AG09309 (cell line): ENCODE results near the gene HMSD.
A peak's percentile ranks its signal among the peaks of the same experiment; 100 is the strongest.

ENCODE experiments used
- DNase-seq: peaks from one replicate; pipeline ENCODE4 v3.0.0-alpha.2; 2010; ENCODE audit warnings: low read depth
- H3K4me3 ChIP-seq: 2 replicates; pipeline ENCODE4 v1.5.1; 2011; ENCODE audit warnings: mild to moderate bottlenecking, low read depth, low read length, moderate library complexity; ENCODE audit not compliant: control insufficient read depth
- TF ChIP-seq, protein P1 (sequence below): IDR thresholded peaks from 2 replicates; pipeline ENCODE4 v1.5.1; 2011; ENCODE audit warnings: mild to moderate bottlenecking, low read depth, low read length, inconsistent platforms; ENCODE audit not compliant: insufficient read depth, control insufficient read depth; ENCODE audit errors: missing control alignments

Gene HMSD

DNA sequence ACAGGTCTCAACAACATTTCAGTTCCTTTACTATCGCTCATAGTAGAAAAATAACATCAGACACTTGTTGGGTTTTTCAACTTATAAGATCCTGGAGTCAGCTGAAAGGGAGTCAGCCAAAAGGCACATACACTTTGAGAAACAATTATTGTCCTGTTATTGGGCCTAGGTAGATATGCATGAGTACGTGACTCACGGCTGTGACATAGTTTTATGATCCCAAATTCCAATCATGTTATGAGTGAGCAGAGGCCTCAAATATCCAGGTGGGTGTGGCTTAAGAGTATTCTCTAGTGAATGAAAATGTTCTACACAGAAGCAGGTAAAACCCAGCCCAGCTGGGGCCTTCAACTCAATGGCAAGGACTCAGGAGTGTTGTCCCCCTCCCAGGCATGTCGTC is 47.9 kb downstream of the HMSD start:
- H3K4me3 ChIP-seq, result no peak overlapping the region
- DNase-seq, result no peak
- TF ChIP-seq, protein P1, sequence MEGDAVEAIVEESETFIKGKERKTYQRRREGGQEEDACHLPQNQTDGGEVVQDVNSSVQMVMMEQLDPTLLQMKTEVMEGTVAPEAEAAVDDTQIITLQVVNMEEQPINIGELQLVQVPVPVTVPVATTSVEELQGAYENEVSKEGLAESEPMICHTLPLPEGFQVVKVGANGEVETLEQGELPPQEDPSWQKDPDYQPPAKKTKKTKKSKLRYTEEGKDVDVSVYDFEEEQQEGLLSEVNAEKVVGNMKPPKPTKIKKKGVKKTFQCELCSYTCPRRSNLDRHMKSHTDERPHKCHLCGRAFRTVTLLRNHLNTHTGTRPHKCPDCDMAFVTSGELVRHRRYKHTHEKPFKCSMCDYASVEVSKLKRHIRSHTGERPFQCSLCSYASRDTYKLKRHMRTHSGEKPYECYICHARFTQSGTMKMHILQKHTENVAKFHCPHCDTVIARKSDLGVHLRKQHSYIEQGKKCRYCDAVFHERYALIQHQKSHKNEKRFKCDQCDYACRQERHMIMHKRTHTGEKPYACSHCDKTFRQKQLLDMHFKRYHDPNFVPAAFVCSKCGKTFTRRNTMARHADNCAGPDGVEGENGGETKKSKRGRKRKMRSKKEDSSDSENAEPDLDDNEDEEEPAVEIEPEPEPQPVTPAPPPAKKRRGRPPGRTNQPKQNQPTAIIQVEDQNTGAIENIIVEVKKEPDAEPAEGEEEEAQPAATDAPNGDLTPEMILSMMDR, result no peak

DNA sequence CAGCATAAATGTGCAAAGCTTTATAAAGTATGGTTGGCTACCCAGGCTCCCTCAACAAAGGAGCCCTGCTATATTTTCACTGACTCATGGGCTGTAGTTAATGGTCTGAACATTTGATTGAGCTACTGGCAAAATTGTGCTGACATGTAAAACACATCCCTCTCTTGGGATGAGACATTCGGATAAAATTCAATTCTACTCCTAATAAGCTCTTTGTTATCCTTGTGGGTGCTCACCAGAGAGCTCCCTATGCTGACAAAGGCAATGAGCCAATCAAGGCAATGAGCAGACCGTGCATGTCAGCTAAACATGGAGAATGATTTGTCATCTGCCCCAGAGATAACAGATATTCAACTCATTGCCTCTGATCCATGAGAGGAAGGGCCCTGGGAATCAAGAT is 48.5 kb downstream of the HMSD start:
- peak; percentile 11 for DNase-seq
- no peak overlapping the region for H3K4me3 ChIP-seq
- TF ChIP-seq, protein P1, result no peak

DNA sequence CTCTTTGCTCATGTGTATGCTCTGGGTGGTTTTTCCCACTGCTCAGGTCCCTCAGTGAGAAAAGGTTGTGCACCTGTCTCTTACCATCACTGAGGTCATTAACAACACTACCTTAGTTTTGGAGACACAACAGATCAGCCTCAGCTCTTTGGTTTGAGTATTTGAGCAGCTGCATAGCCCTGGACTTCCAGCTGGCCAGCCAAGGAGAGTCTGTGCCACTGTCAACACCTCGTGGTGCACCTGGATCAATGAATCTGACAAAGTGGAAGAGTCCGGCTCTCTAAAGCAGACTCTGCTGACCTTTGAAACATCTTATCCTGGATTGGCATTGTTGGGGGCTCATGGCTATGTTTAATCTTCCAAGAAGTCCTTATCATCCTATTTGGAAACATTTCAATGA is 50.8 kb downstream of the HMSD start:
- TF ChIP-seq, protein P1, result no peak
- H3K4me3 ChIP-seq, result no peak overlapping the region
- DNase-seq, result no peak

DNA sequence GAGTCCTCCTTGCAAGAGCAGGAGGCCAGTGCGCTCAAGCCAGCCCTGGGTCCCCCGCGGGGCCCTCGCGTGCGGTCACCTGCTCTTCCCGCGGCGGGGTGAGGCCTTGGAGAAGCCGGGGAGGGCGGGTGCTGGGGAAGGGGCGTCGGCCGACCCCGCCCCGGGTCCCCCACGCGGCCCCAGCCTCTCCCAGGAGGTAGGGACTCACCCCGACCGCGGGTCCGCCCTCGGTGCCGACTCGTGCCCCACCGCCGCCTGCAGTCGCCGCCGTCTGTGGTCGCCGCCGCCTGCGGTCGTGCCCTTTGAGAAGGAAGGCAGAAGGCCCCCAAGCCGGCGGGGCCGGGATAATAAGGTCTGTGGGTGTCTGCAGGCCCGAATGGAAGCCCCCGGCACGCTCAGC is 53.5 kb downstream of the HMSD start:
- no peak for DNase-seq
- TF ChIP-seq, protein P1, result no peak
- H3K4me3 ChIP-seq, result no peak overlapping the region

DNA sequence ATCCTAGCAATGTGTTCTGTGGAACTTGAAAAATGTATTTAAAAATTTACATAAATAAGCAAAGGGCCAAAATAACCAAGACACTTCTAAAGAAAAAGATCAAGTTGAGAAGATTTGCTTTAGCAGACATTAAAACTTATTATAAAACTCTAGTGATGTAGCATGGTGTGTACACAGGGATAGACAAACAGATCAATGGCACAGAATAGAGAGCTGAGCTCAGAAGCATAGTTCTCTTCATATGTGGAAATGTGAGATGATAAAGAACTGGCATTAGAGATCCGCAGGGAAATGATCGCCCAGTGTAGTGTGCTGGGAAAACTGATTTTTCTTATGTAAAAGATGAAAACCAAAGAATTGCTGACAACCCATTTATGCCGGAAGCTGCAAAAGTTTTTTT is 60.2 kb downstream of the HMSD start:
- TF ChIP-seq, protein P1, result no peak
- H3K4me3 ChIP-seq, result no peak overlapping the region
- no peak for DNase-seq
